Psoas muscle (tissue), 8 donors: ENCODE measurements around the gene ZNF638. TPM values are rescaled to one million over a fixed set of nuclear protein-coding genes. Genes with fewer than 3 reads are reported as not detected.
A peak's percentile ranks its signal among the peaks of the same experiment; 100 is the strongest.

ENCODE experiments used
- ATAC-seq, 4 donors: fragments of 200-7000 bp; cut with Tn5 transposase; one replicate each; pipeline ENCODE4 v1.9.1; 2020; ENCODE audit warnings: moderate library complexity in 3 of 4, mild to moderate bottlenecking in 2 of 4
- DNase-seq, 2 donors: peaks; one replicate each; pipeline ENCODE4 v3.0.0-alpha.2; 2020
- H3K27ac ChIP-seq: fragments of 200-600 bp; one replicate; pipeline ENCODE4 v1.8.0; 2022
- H3K27me3 ChIP-seq, 3 donors: fragments of 200-600 bp in 1 of 3; one replicate each; pipeline versions ENCODE4 v1.6.1 to v1.8.0; 2013 to 2022; ENCODE audit warnings: low read length in 2 of 3, mild to moderate bottlenecking in 2 of 3, moderate library complexity in 1 of 3; ENCODE audit not compliant: insufficient read depth in 3 of 3
- H3K36me3 ChIP-seq, 2 donors: fragments of 200-600 bp in 1 of 2; one replicate each; pipeline versions ENCODE4 v1.6.1 to v1.8.0; 2013 to 2022; ENCODE audit warnings: low read depth in 1 of 2, mild to moderate bottlenecking in 1 of 2, moderate library complexity in 1 of 2; ENCODE audit not compliant: insufficient read depth in 1 of 2
- H3K4me1 ChIP-seq: fragments of 200-600 bp; one replicate; pipeline ENCODE4 v1.8.0; 2022
- H3K4me3 ChIP-seq: fragments of 200-600 bp; one replicate; pipeline ENCODE4 v1.8.0; 2022; ENCODE audit warnings: mild to moderate bottlenecking
- H3K9me3 ChIP-seq: fragments of 200-600 bp; one replicate; pipeline ENCODE4 v1.8.0; 2022
- CTCF ChIP-seq: fragments of 200-600 bp; IDR thresholded peaks from one replicate; pipeline ENCODE4 v1.8.0; 2022; ENCODE audit warnings: antibody characterized with exemption
- WGBS, 3 donors: extraction: QIAGEN DNeasy Blood & Tissue Kit; methylation state at CpG; one replicate each; pipeline versions ENCODE4 v1.1.6 to v1.1.7; 2013; 5-methylcytosine and 5-hydroxymethylcytosine counted together
- intact Hi-C, 2 donors: fragments of 100-400 bp; cut with DNase I; formaldehyde crosslinking; loops; one replicate each; pipeline versions ENCODE4 v1.11.0 to v1.14.2; 2022
- polyA plus RNA-seq, 3 donors: library from polyadenylated mRNA; stranded (reverse); fragments of 200-250 nt; gene quantifications; one replicate each; pipeline ENCODE4 v1.2.3, GENCODE V29; 2013
- total RNA-seq, 4 donors: library from RNA; stranded (reverse); fragmentation: NEBNext Ultra II Directional in 2 of 4; extraction: Animal tissue kit (Norgen Biotek cat#: 25700) in 2 of 4; gene quantifications; one replicate each; pipeline versions ENCODE4 v1.2.1 to v1.2.4, GENCODE V29; 2021 to 2023
- donor health status: healthy with polysubstance abuse.
- donor health status: DM: no; HTN: no; CAD: no; lungs with moderate emphysema.
- donor health status: Bipolar disorder and iron deficiency.
- donor health status: healthy.
- donor health status: DM: yes; HTN: yes; CAD: no.
- donor health status: DM: no; HTN: no; CAD: no.
- donor health status: DM: no; HTN: no; CAD: no.
- donor health status: DM: yes; HTN: yes; CAD: no.

ZNF638 gene
- total and polyA plus RNA-seq, 7 donors = 50.5 to 73.6 (median 62.3) TPM

GRCh38 chr2:71333619-71334018 lies 2.0 kb downstream of the ZNF638 start:
- ATAC-seq = no peak

GRCh38 chr2:71336384-71336783 lies 4.8 kb downstream of the ZNF638 start:
- intact Hi-C loops = no loop called here
- H3K27ac ChIP-seq = no peak overlapping the region
- no peaks in the 10 kb centered on the region for H3K27me3 ChIP-seq
- no peak for DNase-seq
- peaks cover 69% of the 10 kb centered on the region for H3K4me1 ChIP-seq
- no peak overlapping the region for H3K4me3 ChIP-seq
- H3K9me3 ChIP-seq = no peaks in the 10 kb centered on the region
- WGBS, 3 donors = 41 to 46% (median 42%) methylated on average over 2 of the region's 2 CpGs
- ATAC-seq = no peak
- H3K36me3 ChIP-seq = no peaks in the 10 kb centered on the region
- TF ChIP-seq CTCF = no peak

More at GRCh38 chr2:71333619-71334018, 2.0 kb downstream of the ZNF638 start:
- whole genome bisulfite sequencing, 3 donors = 31 to 53% (median 43%) methylated on average over 3 of the region's 3 CpGs
- intact Hi-C loops = loop anchor here (5.0 kb wide), 2 partner anchors 36 to 111 kb away; no protein-coding TSS in a partner anchor
- Histone ChIP-seq H3K36me3 (no peaks in the 10 kb centered on the region), H3K4me3 (peak overlapping the region; percentile 93), H3K27ac (peak overlapping the region; percentile 95), H3K9me3 (no peaks in the 10 kb centered on the region), H3K27me3 (no peaks in the 10 kb centered on the region), H3K4me1 (peaks cover 49% of the 10 kb centered on the region)
- DNase-seq = no peak
- no peak for TF ChIP-seq CTCF

GRCh38 chr2:71336802-71337201 lies 5.2 kb downstream of the ZNF638 start:
- peaks cover 73% of the 10 kb centered on the region for H3K4me1 ChIP-seq
- no peaks in the 10 kb centered on the region for H3K27me3 ChIP-seq
- DNase-seq (no peak), ATAC-seq (no peak)
- intact Hi-C loops = no loop called here
- no peak overlapping the region for H3K27ac ChIP-seq
- H3K36me3 ChIP-seq = no peaks in the 10 kb centered on the region
- H3K4me3 ChIP-seq = no peak overlapping the region
- no peak for TF ChIP-seq CTCF
- no peaks in the 10 kb centered on the region for H3K9me3 ChIP-seq

GRCh38 chr2:71337776-71338175 lies 6.2 kb downstream of the ZNF638 start:
- DNase-seq = no peak
- H3K4me1 ChIP-seq = peaks cover 78% of the 10 kb centered on the region
- intact Hi-C loops = no loop called here
- H3K27me3 ChIP-seq = no peaks in the 10 kb centered on the region
- no peak overlapping the region for H3K4me3 ChIP-seq
- no peak for TF ChIP-seq CTCF
- 43 to 46% (median 44%) methylated on average over 2 of the region's 2 CpGs for WGBS, 3 donors
- H3K36me3 ChIP-seq = no peaks in the 10 kb centered on the region
- no peaks in the 10 kb centered on the region for H3K9me3 ChIP-seq
- no peak for ATAC-seq
- no peak overlapping the region for H3K27ac ChIP-seq

GRCh38 chr2:71339685-71340084 lies 8.1 kb downstream of the ZNF638 start:
- WGBS, 3 donors = 80 to 91% (median 81%) methylated on average over 2 of the region's 2 CpGs
- no peaks in the 10 kb centered on the region for H3K27me3 ChIP-seq
- DNase-seq (no peak), ATAC-seq (no peak)
- peaks cover 62% of the 10 kb centered on the region for H3K4me1 ChIP-seq
- no peaks in the 10 kb centered on the region for H3K36me3 ChIP-seq
- H3K27ac ChIP-seq = no peak overlapping the region
- TF ChIP-seq CTCF = no peak
- intact Hi-C loops = no loop called here
- no peaks in the 10 kb centered on the region for H3K9me3 ChIP-seq
- H3K4me3 ChIP-seq = no peak overlapping the region
